Measurements from ENCODE around the gene EML2. TPM values are rescaled to one million over a fixed set of nuclear protein-coding genes. Genes with fewer than 3 reads are reported as not detected.

The EML2 gene
- total and polyA plus RNA-seq, 2 donors: 19.3 to 55.2 TPM

GRCh38 chr19:45598267-45599001 is 40.8 kb downstream of the EML2 start:
- Histone ChIP-seq H3K9me3 (ENCODE audit: control insufficient read depth in 2 of 2, insufficient read depth in 1 of 2, low read length in 1 of 2) (no peaks in the 10 kb centered on the region), H3K27ac (ENCODE audit: low read depth in 1 of 2, low read length in 1 of 2) (no peak overlapping the region), H3K36me3 (ENCODE audit: control insufficient read depth in 2 of 2, insufficient read depth in 2 of 2, low read length in 1 of 2) (no peaks in the 10 kb centered on the region), H3K4me1 (ENCODE audit: control insufficient read depth in 2 of 2, insufficient read depth in 2 of 2, low read length in 2 of 2) (peaks cover 0 to 2% of the 10 kb centered on the region in 2 donors), H3K27me3 (ENCODE audit: control insufficient read depth in 2 of 2, insufficient read depth in 1 of 2, low read length in 1 of 2) (peaks cover 60 to 86% of the 10 kb centered on the region in 2 donors), H3K4me3 (ENCODE audit: low read length in 2 of 2) (no peak overlapping the region)
- WGBS: 2% methylated on average over 22 of the region's 22 CpGs
- no peak for DNase-seq (ENCODE audit: low read depth in 6 of 9, low spot score in 9 of 9)

DNA sequence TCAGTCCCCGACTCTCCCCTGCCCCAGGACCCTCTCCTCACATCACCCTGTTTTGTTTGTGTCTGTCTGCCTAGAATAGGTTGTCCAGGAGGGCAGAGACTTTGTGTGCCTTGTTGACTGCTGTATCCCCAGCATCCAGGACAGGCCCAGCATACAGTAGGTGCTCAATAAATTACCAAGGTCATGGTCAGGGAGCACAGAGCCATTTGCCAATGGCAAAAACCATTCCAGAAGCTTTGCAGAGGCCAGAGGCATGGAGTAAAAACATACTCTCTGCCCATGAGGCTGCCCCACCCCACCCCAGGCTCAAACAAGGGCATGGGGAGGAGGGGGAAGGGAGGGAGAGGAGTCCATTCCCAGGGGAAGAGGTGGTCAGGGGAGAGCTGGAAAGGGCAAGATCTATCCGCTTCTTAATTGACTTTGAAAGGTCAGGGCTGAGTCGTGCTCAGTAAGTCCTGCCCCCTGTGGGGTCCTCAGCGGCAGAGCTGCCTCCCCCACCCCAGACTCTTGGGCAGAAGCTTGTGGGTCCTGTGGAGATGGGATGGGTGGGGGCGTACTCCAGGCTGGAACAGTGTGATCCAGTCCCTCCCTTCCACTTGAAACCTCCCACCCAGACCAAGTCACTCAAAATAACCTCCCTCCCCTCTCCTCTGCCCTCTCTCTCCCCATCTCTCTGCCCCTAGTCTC is 41.6 kb downstream of the EML2 start:
- Histone ChIP-seq H3K4me1 (ENCODE audit: control insufficient read depth in 2 of 2, insufficient read depth in 2 of 2, low read length in 2 of 2) (peaks cover 0 to 2% of the 10 kb centered on the region in 2 donors), H3K36me3 (ENCODE audit: control insufficient read depth in 2 of 2, insufficient read depth in 2 of 2, low read length in 1 of 2) (no peaks in the 10 kb centered on the region), H3K9me3 (ENCODE audit: control insufficient read depth in 2 of 2, insufficient read depth in 1 of 2, low read length in 1 of 2) (no peaks in the 10 kb centered on the region), H3K27me3 (ENCODE audit: control insufficient read depth in 2 of 2, insufficient read depth in 1 of 2, low read length in 1 of 2) (peaks cover 53 to 83% of the 10 kb centered on the region in 2 donors), H3K4me3 (ENCODE audit: low read length in 2 of 2) (no peak overlapping the region), H3K27ac (ENCODE audit: low read depth in 1 of 2, low read length in 1 of 2) (no peak overlapping the region)
- no peak for DNase-seq (ENCODE audit: low read depth in 6 of 9, low spot score in 9 of 9)
- whole genome bisulfite sequencing: 38% methylated on average over 5 of the region's 5 CpGs

DNA sequence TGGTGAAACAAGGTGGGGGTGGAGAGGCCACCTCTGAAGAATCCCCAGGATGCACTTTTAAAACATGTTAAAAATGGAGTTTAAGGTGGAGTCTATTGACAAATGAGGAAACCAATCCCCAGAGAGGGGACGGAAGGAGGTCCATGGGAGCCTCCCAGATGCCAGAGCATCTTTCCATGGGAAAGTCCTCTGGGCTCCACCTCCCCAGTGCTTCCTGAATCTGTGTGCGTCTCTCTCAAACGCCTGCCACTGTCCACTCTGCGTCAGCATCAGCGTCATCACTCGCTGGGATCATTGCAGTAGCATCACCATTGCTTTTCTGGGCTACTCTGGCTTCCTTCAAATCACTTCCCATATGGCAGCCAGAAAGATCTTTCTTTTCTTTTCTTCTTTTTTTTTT is 43.4 kb downstream of the EML2 start:
- WGBS: 89% methylated on average over 6 of the region's 6 CpGs
- Histone ChIP-seq H3K4me1 (ENCODE audit: control insufficient read depth in 2 of 2, insufficient read depth in 2 of 2, low read length in 2 of 2) (peaks cover 0 to 2% of the 10 kb centered on the region in 2 donors), H3K27ac (ENCODE audit: low read depth in 1 of 2, low read length in 1 of 2) (no peak overlapping the region), H3K36me3 (ENCODE audit: control insufficient read depth in 2 of 2, insufficient read depth in 2 of 2, low read length in 1 of 2) (no peaks in the 10 kb centered on the region), H3K4me3 (ENCODE audit: low read length in 2 of 2) (no peak overlapping the region), H3K27me3 (ENCODE audit: control insufficient read depth in 2 of 2, insufficient read depth in 1 of 2, low read length in 1 of 2) (peaks cover 43 to 83% of the 10 kb centered on the region in 2 donors), H3K9me3 (ENCODE audit: control insufficient read depth in 2 of 2, insufficient read depth in 1 of 2, low read length in 1 of 2) (peaks cover 1 to 4% of the 10 kb centered on the region in 2 donors)
- DNase-seq (ENCODE audit: low read depth in 6 of 9, low spot score in 9 of 9): no peak

- 39% methylated on average over 1 of the region's 1 CpG for WGBS
- Histone ChIP-seq H3K9me3 (ENCODE audit: control insufficient read depth in 2 of 2, insufficient read depth in 1 of 2, low read length in 1 of 2) (peaks cover 1 to 6% of the 10 kb centered on the region in 2 donors), H3K36me3 (ENCODE audit: control insufficient read depth in 2 of 2, insufficient read depth in 2 of 2, low read length in 1 of 2) (no peaks in the 10 kb centered on the region), H3K4me3 (ENCODE audit: low read length in 2 of 2) (no peak overlapping the region), H3K27ac (ENCODE audit: low read depth in 1 of 2, low read length in 1 of 2) (no peak overlapping the region), H3K27me3 (ENCODE audit: control insufficient read depth in 2 of 2, insufficient read depth in 1 of 2, low read length in 1 of 2) (peaks cover 26 to 77% of the 10 kb centered on the region in 2 donors), H3K4me1 (ENCODE audit: control insufficient read depth in 2 of 2, insufficient read depth in 2 of 2, low read length in 2 of 2) (no peaks in the 10 kb centered on the region)
- no peak for DNase-seq (ENCODE audit: low read depth in 6 of 9, low spot score in 9 of 9)
These were observed 45.7 kb downstream of the EML2 start for GRCh38 chr19:45593520-45593919.

- whole genome bisulfite sequencing: 30% methylated on average over 4 of the region's 4 CpGs
- Histone ChIP-seq H3K27me3 (ENCODE audit: control insufficient read depth in 2 of 2, insufficient read depth in 1 of 2, low read length in 1 of 2) (peaks cover 17 to 72% of the 10 kb centered on the region in 2 donors), H3K27ac (ENCODE audit: low read depth in 1 of 2, low read length in 1 of 2) (no peak overlapping the region), H3K4me1 (ENCODE audit: control insufficient read depth in 2 of 2, insufficient read depth in 2 of 2, low read length in 2 of 2) (no peaks in the 10 kb centered on the region), H3K36me3 (ENCODE audit: control insufficient read depth in 2 of 2, insufficient read depth in 2 of 2, low read length in 1 of 2) (no peaks in the 10 kb centered on the region), H3K9me3 (ENCODE audit: control insufficient read depth in 2 of 2, insufficient read depth in 1 of 2, low read length in 1 of 2) (peaks cover 3 to 6% of the 10 kb centered on the region in 2 donors), H3K4me3 (ENCODE audit: low read length in 2 of 2) (no peak overlapping the region)
- DNase-seq (ENCODE audit: low read depth in 6 of 9, low spot score in 9 of 9): no peak
These were observed 46.8 kb downstream of the EML2 start for GRCh38 chr19:45592366-45592765.

GRCh38 chr19:45591638-45592005 is 47.6 kb downstream of the EML2 start:
- Histone ChIP-seq H3K4me3 (ENCODE audit: low read length in 2 of 2) (no peak overlapping the region), H3K9me3 (ENCODE audit: control insufficient read depth in 2 of 2, insufficient read depth in 1 of 2, low read length in 1 of 2) (peaks cover 3 to 6% of the 10 kb centered on the region in 2 donors), H3K4me1 (ENCODE audit: control insufficient read depth in 2 of 2, insufficient read depth in 2 of 2, low read length in 2 of 2) (no peaks in the 10 kb centered on the region), H3K27me3 (ENCODE audit: control insufficient read depth in 2 of 2, insufficient read depth in 1 of 2, low read length in 1 of 2) (peaks cover 11 to 66% of the 10 kb centered on the region in 2 donors), H3K27ac (ENCODE audit: low read depth in 1 of 2, low read length in 1 of 2) (no peak overlapping the region), H3K36me3 (ENCODE audit: control insufficient read depth in 2 of 2, insufficient read depth in 2 of 2, low read length in 1 of 2) (no peaks in the 10 kb centered on the region)
- no peak for DNase-seq (ENCODE audit: low read depth in 6 of 9, low spot score in 9 of 9)
- 95% methylated on average over 21 of the region's 21 CpGs for WGBS

- WGBS: 50% methylated on average over 48 of the region's 48 CpGs
- no peak for DNase-seq (ENCODE audit: low read depth in 6 of 9, low spot score in 9 of 9)
- Histone ChIP-seq H3K9me3 (ENCODE audit: control insufficient read depth in 2 of 2, insufficient read depth in 1 of 2, low read length in 1 of 2) (peaks cover 3 to 6% of the 10 kb centered on the region in 2 donors), H3K4me3 (ENCODE audit: low read length in 2 of 2) (no peak overlapping the region), H3K36me3 (ENCODE audit: control insufficient read depth in 2 of 2, insufficient read depth in 2 of 2, low read length in 1 of 2) (no peaks in the 10 kb centered on the region), H3K27me3 (ENCODE audit: control insufficient read depth in 2 of 2, insufficient read depth in 1 of 2, low read length in 1 of 2) (peaks cover 9 to 64% of the 10 kb centered on the region in 2 donors), H3K4me1 (ENCODE audit: control insufficient read depth in 2 of 2, insufficient read depth in 2 of 2, low read length in 2 of 2) (no peaks in the 10 kb centered on the region), H3K27ac (ENCODE audit: low read depth in 1 of 2, low read length in 1 of 2) (no peak overlapping the region)
These were observed 48.1 kb downstream of the EML2 start for GRCh38 chr19:45591004-45591637.

DNA sequence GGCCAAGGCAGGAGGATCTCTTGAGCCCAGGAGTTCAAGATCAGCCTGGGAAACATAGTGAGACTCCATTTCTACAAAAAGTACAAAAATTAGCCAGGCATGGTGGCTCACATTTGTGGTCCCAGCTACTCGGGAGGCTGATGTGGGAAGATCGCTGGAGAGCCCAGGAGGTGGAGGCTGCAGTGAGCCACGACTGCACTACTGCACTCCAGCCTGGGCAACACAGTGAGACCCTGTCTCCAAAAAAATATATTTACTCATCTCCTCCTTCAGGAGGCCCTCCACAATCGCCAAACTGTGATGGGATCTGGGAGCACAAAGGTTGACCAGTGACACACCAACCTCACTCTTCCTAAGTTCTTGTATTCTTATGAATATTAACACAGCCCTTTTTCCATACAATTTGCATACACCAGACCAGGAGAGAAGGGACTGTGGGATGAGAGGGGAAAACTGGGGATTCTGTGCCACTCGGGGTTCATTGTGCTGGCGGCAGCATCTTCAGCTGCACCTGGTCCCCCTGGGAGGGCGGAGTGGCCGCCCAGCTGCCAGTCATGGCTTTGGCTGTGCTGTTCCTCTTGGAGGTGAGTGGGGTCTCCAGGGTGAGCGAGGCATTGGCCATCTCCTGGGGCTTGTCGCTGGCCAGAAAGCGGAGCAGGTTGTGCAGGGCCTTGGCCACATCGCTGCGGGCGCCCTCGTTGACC is 48.7 kb downstream of the EML2 start:
- H3K27me3 ChIP-seq (ENCODE audit: control insufficient read depth in 2 of 2, insufficient read depth in 1 of 2, low read length in 1 of 2): peaks cover 9 to 58% of the 10 kb centered on the region in 2 donors
- DNase-seq (ENCODE audit: low read depth in 6 of 9, low spot score in 9 of 9): no peak
- WGBS: 72% methylated on average over 15 of the region's 15 CpGs
- no peak overlapping the region for H3K4me3 ChIP-seq (ENCODE audit: low read length in 2 of 2)
- no peak overlapping the region for H3K27ac ChIP-seq (ENCODE audit: low read depth in 1 of 2, low read length in 1 of 2)
- H3K36me3 ChIP-seq (ENCODE audit: control insufficient read depth in 2 of 2, insufficient read depth in 2 of 2, low read length in 1 of 2): no peaks in the 10 kb centered on the region
- peaks cover 0 to under 1% of the 10 kb centered on the region in 2 donors for H3K4me1 ChIP-seq (ENCODE audit: control insufficient read depth in 2 of 2, insufficient read depth in 2 of 2, low read length in 2 of 2)
- H3K9me3 ChIP-seq (ENCODE audit: control insufficient read depth in 2 of 2, insufficient read depth in 1 of 2, low read length in 1 of 2): peaks cover 3 to 6% of the 10 kb centered on the region in 2 donors
